DMS 273 treated with DMSO at 0.1 percent for 48 hours (cell line): ENCODE data around the gene CBR1.

Source experiments
- DNase-seq: peaks from one replicate; lab custom pipeline; 2025; lab: John Stamatoyannopoulos, UW

Gene CBR1

GRCh38 chr21:36069713-36070583 is at the start of gene CBR1:
CBR1 (plus strand) TSS chr21:36070024; CDS start chr21:36070116, 92 bp downstream.
- peak; percentile 82 for DNase-seq

GRCh38 chr21:36021251-36021837 is 48.5 kb upstream of the CBR1 start:
- no peak for DNase-seq

GRCh38 chr21:36022427-36023091 is 47.3 kb upstream of the CBR1 start:
- DNase-seq, result no peak

DNA sequence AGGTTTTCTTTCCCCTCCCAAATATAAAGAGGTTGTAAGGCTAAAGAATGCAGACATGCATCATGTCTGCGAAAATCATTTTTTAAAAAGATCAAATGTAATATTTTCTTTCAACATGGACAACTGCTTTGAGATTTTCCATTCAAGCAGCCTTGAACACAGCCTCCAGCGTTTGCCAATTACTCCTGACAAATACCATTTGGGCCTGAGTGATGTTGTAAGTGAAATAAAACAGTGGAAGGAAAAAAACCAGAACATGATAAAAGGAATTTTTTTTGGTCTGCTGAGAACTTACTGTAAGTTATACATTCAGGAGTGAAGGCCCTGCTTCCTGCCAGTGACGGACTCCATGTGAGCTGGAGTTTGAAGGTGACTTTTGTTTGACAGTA is 46.7 kb upstream of the CBR1 start:
- no peak for DNase-seq

DNA sequence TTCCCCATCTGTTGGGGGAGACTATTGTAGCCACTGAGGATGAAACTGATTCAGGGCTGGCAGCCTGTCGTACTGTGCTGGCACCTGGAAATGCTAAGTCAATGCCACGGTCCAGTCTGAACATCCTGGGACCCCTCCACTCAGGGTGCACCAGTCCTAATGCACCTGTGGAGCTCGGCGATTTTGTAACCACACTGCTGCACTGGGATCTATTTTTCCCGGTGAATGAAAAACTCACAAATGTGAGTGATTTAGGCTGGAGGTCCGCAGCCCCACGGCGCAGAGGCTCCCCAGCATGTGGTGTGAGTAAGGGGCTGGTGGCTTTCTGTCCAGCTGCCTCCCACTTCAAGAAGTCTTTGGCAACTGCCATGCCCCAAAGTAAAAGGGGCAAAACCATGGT is 45.0 kb upstream of the CBR1 start:
- DNase-seq, result no peak

DNA sequence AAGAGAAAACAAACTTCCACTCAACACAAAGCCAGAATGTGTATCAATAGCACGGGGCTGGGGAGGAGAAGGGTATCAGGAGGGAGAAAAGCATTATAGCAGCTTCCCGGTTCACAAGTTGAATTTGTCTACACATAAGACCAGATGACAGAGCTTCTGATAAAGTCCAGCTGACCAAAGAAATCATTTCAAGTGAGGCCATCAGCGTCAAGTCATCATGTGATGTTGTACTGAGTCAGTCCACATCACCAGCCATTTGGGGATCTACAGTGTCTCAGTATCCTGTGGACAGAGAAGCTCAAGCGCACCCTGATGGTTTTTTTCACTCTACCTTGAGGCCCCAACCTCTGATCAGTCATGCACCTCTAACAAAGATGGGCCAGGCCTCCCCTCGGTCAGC is 42.5 kb upstream of the CBR1 start:
- DNase-seq, result no peak

- DNase-seq, result peak; percentile 38
These were observed 41.4 kb upstream of the CBR1 start for GRCh38 chr21:36028127-36029069.

DNA sequence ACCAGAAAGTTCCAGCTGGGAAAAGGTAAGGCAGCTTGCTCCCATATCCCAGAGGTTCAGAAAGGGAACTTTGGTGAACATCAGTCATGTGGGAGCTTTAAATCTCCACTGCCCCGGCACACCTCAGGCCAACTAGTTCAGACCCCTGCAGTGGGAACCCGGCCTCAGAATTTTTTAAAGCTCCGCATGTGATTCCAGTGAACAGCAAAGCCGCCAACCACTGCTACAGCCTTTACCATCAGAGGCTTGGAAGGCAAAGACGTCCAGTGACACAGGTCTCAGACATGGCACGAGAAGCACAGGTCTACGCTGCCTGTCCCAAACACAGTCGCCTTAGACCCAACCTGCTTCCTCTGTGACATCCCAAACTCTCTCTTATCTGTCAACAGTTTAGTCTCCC is 40.5 kb upstream of the CBR1 start:
- no peak for DNase-seq

DNA sequence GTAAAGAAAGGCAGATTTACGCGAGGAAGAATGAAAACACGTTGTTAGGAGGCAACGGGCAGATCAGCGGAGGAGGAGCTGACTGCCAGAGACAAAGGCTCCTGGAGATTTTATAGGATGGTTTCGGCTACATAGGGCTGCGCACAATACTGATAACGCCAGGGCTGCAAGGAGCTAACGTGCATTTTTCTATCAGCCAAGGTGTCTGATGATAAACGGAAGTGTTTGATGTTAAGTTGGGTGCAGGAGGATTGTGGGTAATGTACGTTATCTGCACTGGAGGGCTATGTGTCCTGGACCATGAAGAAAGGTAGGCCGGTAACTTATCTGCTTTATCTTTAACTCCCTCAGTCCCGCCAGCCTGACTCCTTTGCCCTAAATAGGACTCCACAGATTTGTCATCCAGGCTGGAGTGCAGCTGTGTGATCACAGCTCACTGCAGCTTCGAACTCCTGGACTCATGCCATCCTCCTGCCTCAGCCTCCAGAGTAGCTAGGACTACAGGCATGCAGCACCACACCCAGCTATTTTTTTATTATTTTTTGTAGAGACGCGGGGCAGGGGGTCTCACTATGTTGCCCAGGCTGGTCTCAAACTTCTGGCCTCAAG is 39.1 kb upstream of the CBR1 start:
- DNase-seq, result no peak

DNA sequence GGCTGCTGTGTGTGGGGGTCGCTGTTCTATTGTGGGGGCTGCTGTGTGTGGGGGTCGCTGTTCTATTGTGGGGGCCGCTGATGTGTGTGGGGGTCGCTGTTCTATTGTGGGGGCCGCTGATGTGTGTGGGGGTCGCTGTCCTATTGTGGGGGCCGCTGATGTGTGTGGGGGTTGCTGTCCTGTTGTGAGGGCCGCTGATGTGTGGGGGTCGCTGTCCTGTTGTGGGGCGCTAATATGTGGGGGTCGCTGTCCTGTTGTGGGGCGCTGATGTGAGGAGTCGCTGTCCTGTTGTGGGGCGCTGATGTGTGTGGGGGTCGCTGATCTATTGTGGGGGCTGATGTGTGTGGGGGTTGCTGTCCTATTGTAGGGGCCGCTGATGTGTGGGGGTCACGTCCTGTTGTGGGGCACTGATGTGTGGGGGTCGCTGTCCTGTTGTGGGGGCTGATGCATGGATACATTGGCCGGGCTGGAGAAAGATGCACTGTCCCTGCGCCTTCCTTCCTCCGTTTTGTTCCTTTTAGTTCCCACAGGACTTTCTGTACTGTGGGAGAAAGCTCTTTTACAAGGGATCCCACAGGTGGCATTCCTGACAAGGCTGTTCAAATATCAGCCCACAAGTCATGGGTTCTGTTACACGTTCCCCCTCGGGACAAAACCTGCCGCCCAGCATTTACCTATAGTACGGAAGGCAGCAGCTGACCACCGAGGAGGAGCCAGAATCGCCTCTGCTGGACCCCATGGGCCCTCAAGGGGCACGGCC is 37.0 kb upstream of the CBR1 start:
- no peak for DNase-seq

DNA sequence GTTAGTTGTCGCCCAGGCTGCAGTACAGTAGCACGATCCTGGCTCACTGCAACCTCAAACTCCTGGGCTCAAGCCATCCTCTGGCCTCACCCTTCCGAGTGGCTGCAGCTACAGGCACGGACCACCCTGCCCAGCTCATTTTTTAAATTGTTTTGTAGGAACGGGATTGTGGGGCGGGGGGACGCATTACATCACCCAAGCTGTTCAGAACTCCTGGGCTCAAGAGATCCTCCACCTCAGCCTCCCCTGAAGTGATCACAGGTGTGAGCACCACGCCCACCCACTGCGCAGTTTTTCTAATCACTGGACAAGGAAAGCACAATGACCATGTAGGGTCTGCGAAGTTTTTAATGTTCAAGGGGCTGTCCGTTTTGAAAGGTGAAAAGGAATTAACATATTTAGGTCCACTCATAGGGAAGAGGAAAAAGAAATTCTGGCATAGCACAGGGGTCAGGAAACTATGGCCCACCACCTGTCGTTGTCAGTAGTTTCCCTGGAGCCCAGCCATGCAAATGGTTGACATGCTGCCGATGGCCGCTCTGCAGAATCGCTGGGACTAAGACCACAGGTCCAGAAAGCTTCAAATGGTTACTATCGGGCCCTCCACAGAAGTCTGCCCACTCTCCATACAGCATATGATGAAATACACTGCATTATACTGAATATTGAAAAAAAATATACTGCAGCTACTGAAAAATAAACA is 35.5 kb upstream of the CBR1 start:
- no peak for DNase-seq

DNA sequence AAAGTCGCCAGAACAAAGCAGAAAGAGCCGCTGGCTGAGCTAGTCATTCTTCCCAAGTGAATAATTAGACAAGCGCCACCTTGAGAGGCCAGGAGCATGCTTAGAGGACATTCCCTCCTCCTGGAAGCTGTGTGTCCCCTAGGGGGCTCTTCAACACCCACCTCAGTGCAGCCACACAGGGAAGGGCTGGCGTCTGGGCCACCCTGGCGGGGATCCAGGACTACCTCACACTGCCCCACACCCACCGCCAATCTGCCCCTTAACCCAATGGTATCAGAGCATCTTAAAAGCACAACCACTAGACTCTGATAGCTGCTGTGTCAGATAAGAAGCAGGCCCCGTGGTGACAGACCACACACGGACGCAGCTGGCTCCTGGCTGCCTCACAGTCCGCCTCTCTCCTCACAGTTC is 34.4 kb upstream of the CBR1 start:
- no peak for DNase-seq

DNA sequence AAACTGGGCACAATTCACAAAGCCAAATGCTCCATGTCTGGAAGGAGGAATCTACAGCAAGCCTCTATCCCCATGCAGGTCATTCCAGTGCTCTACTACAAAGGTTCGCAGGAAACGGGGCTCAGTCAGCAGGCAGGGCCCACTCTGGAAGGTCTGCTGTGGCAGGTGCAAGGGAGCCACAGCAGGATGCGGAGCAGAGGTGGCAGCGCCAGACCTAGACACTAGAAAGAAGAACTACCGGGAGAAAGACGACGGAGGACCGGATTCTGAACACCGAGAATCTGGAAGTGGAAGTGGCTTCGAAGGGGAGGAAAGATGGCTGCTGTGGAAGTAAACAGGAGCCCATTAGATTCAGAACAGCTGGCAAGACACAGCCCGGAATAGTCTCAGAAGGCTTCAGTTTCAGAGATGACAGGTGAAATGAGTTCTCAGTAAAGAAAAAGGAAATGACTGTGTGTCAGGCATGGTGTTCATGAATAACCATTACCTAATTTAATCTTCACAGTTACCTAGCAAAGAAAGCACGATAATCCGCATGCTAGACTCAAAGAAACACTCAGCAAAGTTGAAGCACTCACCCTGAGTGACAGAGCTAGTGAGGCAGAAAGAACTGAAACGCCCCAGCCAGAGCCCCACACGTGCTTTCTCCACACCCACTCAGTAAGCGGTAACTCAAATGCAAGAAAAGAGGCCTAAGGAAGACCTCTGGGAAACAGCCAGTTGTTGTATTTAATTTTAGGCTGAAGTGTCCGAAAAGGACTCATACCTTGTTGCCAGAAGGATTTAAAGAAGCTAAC is 30.9 kb upstream of the CBR1 start:
- no peak for DNase-seq

GRCh38 chr21:36039861-36040260 is 30.0 kb upstream of the CBR1 start:
- DNase-seq, result no peak

- DNase-seq, result no peak
These were observed 29.4 kb upstream of the CBR1 start for GRCh38 chr21:36040389-36040788.

- DNase-seq, result no peak
These were observed 27.9 kb upstream of the CBR1 start for GRCh38 chr21:36041910-36042309.

GRCh38 chr21:36044056-36044455 is 25.8 kb upstream of the CBR1 start:
- DNase-seq, result no peak

GRCh38 chr21:36045993-36046392 is 23.8 kb upstream of the CBR1 start:
- no peak for DNase-seq

GRCh38 chr21:36047139-36047538 is 22.7 kb upstream of the CBR1 start:
- no peak for DNase-seq
